Calu3 (cell line): ENCODE results near the gene WAC. TPM values are rescaled to one million over a fixed set of nuclear protein-coding genes. Genes with fewer than 3 reads are reported as not detected.
A peak's percentile ranks its signal among the peaks of the same experiment; 100 is the strongest.

Experiments
- BruUV-seq: library from RNA; stranded (reverse); fragments of 400-500 nt; replicated peaks from 2 replicates; lab custom pipeline; 2021; lab: Mats Ljungman, UMichigan
- CTCF ChIA-PET: fragments of 300-600 bp; sonication (Branson Sonifier 250); formaldehyde crosslinking; loops from one replicate; lab custom pipeline; 2022; ENCODE audit warnings: antibody characterized with exemption; lab: Charles Lee
- DNase-seq: peaks from one replicate; pipeline ENCODE4 v3.0.0; 2022
- H3K27ac Mint-ChIP-seq: one replicate; pipeline ENCODE4 v1.8.0; 2022; ENCODE audit warnings: mixed read lengths; ENCODE audit not compliant: unreplicated experiment
- H3K27me3 Mint-ChIP-seq: one replicate; pipeline ENCODE4 v1.8.0; 2022; ENCODE audit warnings: mixed read lengths; ENCODE audit not compliant: unreplicated experiment
- H3K36me3 Mint-ChIP-seq: one replicate; pipeline ENCODE4 v1.8.0; 2022; ENCODE audit warnings: mild to moderate bottlenecking, moderate library complexity, mixed read lengths; ENCODE audit not compliant: insufficient read depth, unreplicated experiment
- H3K4me1 Mint-ChIP-seq: one replicate; pipeline ENCODE4 v1.8.0; 2022; ENCODE audit warnings: mild to moderate bottlenecking, low read depth, mixed read lengths; ENCODE audit not compliant: unreplicated experiment
- H3K4me3 Mint-ChIP-seq: one replicate; pipeline ENCODE4 v1.8.0; 2022; ENCODE audit warnings: mild to moderate bottlenecking, low read depth, moderate library complexity, mixed read lengths; ENCODE audit not compliant: unreplicated experiment
- H3K9me3 Mint-ChIP-seq: one replicate; pipeline ENCODE4 v1.8.0; 2022; ENCODE audit warnings: low read depth, mixed read lengths; ENCODE audit not compliant: unreplicated experiment
- CTCF ChIP-seq: fragments of 200-600 bp; IDR thresholded peaks from one replicate; pipeline ENCODE4 v1.8.0; 2022; ENCODE audit warnings: antibody characterized with exemption; ENCODE audit not compliant: unreplicated experiment
- intact Hi-C: fragments of 100-400 bp; cut with micrococcal nuclease; formaldehyde crosslinking; loops from one replicate; pipeline ENCODE4 v1.10.0; 2022; ENCODE audit not compliant: unreplicated experiment
- total RNA-seq: library from RNA; stranded (reverse); gene quantifications from 2 replicates; pipeline ENCODE4 v1.2.3, GENCODE V29; 2022

Gene WAC
- total RNA-seq, 1 experiment from 2014 or later: 127 TPM

DNA sequence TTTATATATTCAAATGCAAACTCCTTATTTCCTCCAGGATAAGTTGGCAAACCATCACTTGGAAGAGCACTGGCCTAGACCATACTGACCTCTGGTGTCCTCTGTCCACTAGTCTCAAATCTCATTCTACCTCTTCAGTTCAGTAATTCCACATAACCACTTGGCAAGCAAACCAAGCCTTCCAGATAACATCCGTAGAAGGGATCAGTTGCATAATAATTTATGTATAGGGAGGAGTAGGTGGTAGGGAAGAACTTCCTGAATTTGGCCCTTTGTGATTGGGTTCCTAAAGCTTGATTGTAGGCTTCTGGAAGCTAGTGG lies 55.0 kb downstream of the WAC start:
- intact Hi-C loops: loop anchor here (5.0 kb wide), 2 partner anchors 36 to 156 kb away; no protein-coding TSS in a partner anchor
- BruUV-seq: no TSS peak
- no peak for DNase-seq
- Mint-ChIP-seq H3K27me3 (no peaks in the 10 kb centered on the region), H3K36me3 (peaks cover 50% of the 10 kb centered on the region), H3K4me3 (no peak overlapping the region), H3K27ac (no peak overlapping the region), H3K4me1 (peaks cover 37% of the 10 kb centered on the region), H3K9me3 (no peaks in the 10 kb centered on the region)
- no peak for TF ChIP-seq CTCF
- CTCF ChIA-PET: no interaction called here

DNA sequence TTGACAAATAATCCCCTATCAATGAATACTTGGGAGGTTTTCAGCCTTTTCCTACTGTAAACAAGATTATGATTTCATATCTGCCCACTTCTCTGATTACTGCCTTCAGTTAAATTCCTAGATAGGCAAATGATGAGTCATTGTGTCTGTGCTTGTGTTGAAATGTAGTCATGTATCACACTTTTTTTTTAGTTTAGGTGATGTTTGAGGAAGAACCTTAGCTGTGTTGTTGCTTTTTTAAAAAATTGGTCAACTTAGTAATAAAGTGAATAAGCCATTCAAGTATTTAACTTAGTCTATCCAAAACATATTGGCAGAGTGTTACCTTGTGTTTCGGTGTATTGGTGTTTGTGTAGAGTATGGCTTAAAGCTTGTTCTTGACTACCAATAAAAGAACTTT lies 60.0 kb downstream of the WAC start:
- CTCF ChIA-PET: no interaction called here
- Mint-ChIP-seq H3K4me3 (peak overlapping the region; percentile 1), H3K4me1 (peaks cover 37% of the 10 kb centered on the region), H3K9me3 (no peaks in the 10 kb centered on the region), H3K27ac (peak overlapping the region; percentile 60), H3K27me3 (no peaks in the 10 kb centered on the region), H3K36me3 (peaks cover 33% of the 10 kb centered on the region)
- BruUV-seq: no TSS peak
- DNase-seq: no peak
- intact Hi-C loops: no loop called here
- no peak for TF ChIP-seq CTCF

DNA sequence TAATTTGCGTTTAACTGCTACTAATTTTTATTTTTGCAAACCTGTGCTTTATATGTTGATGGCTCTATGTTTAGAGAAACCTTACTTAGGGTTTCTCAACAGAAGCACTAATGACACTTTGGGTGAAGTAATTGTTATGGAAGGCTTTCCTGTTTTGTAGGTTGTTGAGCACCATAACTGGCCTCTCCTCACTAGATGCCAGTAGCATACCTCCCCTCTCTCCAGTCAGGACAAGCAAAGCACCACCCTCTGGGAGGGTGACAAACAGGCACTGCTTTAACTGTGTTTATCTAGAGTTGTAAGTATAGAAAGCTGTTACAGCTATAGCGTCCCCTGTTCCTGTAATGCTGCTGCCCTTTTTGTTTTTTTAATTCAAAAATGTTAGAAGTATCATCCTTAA lies 60.9 kb downstream of the WAC start:
- no peak overlapping the region for H3K27ac Mint-ChIP-seq
- DNase-seq: no peak
- peaks cover 41% of the 10 kb centered on the region for H3K36me3 Mint-ChIP-seq
- H3K4me1 Mint-ChIP-seq: peaks cover 38% of the 10 kb centered on the region
- TF ChIP-seq CTCF: no peak
- intact Hi-C loops: no loop called here
- no peaks in the 10 kb centered on the region for H3K27me3 Mint-ChIP-seq
- no TSS peak for BruUV-seq
- CTCF ChIA-PET: no interaction called here
- no peak overlapping the region for H3K4me3 Mint-ChIP-seq
- no peaks in the 10 kb centered on the region for H3K9me3 Mint-ChIP-seq

DNA sequence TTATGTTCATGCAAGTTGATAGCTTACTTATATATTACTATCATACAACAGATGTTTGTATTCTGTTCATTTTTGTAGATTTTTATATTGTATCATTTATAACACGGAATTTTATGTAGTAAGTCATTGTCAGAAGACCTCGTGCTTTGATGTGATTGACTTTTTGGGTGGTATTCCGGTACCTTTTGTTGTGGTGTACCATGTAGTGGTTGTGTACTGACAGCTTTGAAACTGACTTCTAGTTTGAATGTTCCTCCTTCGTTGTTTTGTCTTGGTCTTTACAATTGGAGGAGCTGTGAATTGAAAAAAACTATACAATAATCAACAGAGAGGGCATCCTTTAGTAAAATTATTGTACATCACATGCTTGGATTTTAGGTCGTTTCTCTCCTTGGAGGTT lies 61.5 kb downstream of the WAC start:
- Mint-ChIP-seq H3K36me3 (peaks cover 41% of the 10 kb centered on the region), H3K27ac (no peak overlapping the region), H3K4me3 (no peak overlapping the region), H3K27me3 (no peaks in the 10 kb centered on the region), H3K9me3 (no peaks in the 10 kb centered on the region), H3K4me1 (peaks cover 38% of the 10 kb centered on the region)
- no peak for TF ChIP-seq CTCF
- CTCF ChIA-PET: no interaction called here
- BruUV-seq: no TSS peak
- intact Hi-C loops: no loop called here
- DNase-seq: no peak
